ENCODE results near the gene LGMN. TPM values are rescaled to one million over a fixed set of nuclear protein-coding genes. Genes with fewer than 3 reads are reported as not detected.

LGMN gene
- polyA plus RNA-seq, 1 donor from 2014 or later = 48.0 TPM

DNA sequence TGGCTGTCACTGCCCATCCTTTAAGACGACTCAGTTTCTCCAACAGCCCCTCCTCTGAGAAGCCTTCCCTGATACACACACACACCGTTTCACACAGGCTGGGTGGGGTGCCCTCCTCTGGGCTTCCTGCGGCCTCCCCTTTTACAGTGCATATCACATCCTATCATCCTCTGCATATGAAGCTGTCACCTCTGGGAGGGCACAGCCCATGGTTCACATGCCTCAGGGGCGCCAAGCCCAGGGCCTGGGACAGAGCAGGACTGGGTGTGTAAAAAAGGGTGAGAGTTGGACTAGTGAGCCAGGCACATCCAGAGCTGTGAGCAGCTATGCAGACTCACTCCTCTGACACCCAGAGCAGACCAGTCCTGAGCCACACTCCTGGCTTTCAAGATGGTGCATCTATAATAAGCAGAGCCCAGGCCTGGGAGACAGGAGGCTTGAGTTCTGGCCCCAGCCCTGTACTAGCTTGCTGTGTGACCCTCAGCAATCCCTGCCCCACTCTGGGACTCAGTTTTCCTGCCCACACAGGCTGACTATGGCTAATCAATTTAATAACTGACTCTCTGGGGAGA lies 62.6 kb downstream of the LGMN start:
- Histone ChIP-seq H3K4me3 (ENCODE audit: low read length) (no peak overlapping the region), H4K20me1 (ENCODE audit: insufficient read depth) (no peaks in the 10 kb centered on the region), H3K4me2 (ENCODE audit: low read length) (no peak overlapping the region), H3K9me2 (ENCODE audit: insufficient read depth, low read length) (no peaks in the 10 kb centered on the region), H3K27ac (ENCODE audit: low read length) (no peak overlapping the region), H3K27me3 (ENCODE audit: insufficient read depth, low read depth, low read length) (peaks cover 25% of the 10 kb centered on the region), H3K79me2 (replicated peaks; ENCODE audit: insufficient read depth, low read length) (no peaks in the 10 kb centered on the region), H3F3A (ENCODE audit: insufficient read depth, low read length, poor library complexity, severe bottlenecking) (no peaks in the 10 kb centered on the region), H3K9ac (ENCODE audit: low read length) (no peak overlapping the region), H3K9me3 (ENCODE audit: low read length) (no peaks in the 10 kb centered on the region), H3K36me3 (ENCODE audit: insufficient read depth, low read length) (no peaks in the 10 kb centered on the region), H2AFZ (ENCODE audit: low read depth, low read length) (no peak overlapping the region)
- TF ChIP-seq MXI1 (conservative IDR thresholded peaks at IDR 0.05; ENCODE audit: poor library complexity, severe bottlenecking) (no peak), SMC3 (conservative IDR thresholded peaks at IDR 0.05; ENCODE audit: poor library complexity) (no peak), CTCF (IDR thresholded peaks at IDR 0.05; ENCODE audit: poor library complexity, severe bottlenecking) (no peak), EP300 (conservative IDR thresholded peaks at IDR 0.05; ENCODE audit: poor library complexity, severe bottlenecking) (no peak), POLR2AphosphoS5 (IDR thresholded peaks at IDR 0.05) (no peak), EZH2 (IDR thresholded peaks at IDR 0.05; ENCODE audit: borderline replicate concordance, insufficient read depth, low read length, poor library complexity, severe bottlenecking) (no peak), TAF1 (IDR thresholded peaks at IDR 0.05; ENCODE audit: low read depth) (no peak)
- TF ChIP-seq, protein P1, sequence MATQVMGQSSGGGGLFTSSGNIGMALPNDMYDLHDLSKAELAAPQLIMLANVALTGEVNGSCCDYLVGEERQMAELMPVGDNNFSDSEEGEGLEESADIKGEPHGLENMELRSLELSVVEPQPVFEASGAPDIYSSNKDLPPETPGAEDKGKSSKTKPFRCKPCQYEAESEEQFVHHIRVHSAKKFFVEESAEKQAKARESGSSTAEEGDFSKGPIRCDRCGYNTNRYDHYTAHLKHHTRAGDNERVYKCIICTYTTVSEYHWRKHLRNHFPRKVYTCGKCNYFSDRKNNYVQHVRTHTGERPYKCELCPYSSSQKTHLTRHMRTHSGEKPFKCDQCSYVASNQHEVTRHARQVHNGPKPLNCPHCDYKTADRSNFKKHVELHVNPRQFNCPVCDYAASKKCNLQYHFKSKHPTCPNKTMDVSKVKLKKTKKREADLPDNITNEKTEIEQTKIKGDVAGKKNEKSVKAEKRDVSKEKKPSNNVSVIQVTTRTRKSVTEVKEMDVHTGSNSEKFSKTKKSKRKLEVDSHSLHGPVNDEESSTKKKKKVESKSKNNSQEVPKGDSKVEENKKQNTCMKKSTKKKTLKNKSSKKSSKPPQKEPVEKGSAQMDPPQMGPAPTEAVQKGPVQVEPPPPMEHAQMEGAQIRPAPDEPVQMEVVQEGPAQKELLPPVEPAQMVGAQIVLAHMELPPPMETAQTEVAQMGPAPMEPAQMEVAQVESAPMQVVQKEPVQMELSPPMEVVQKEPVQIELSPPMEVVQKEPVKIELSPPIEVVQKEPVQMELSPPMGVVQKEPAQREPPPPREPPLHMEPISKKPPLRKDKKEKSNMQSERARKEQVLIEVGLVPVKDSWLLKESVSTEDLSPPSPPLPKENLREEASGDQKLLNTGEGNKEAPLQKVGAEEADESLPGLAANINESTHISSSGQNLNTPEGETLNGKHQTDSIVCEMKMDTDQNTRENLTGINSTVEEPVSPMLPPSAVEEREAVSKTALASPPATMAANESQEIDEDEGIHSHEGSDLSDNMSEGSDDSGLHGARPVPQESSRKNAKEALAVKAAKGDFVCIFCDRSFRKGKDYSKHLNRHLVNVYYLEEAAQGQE (IDR thresholded peaks at IDR 0.05; ENCODE audit: borderline replicate concordance) = no peak

DNA sequence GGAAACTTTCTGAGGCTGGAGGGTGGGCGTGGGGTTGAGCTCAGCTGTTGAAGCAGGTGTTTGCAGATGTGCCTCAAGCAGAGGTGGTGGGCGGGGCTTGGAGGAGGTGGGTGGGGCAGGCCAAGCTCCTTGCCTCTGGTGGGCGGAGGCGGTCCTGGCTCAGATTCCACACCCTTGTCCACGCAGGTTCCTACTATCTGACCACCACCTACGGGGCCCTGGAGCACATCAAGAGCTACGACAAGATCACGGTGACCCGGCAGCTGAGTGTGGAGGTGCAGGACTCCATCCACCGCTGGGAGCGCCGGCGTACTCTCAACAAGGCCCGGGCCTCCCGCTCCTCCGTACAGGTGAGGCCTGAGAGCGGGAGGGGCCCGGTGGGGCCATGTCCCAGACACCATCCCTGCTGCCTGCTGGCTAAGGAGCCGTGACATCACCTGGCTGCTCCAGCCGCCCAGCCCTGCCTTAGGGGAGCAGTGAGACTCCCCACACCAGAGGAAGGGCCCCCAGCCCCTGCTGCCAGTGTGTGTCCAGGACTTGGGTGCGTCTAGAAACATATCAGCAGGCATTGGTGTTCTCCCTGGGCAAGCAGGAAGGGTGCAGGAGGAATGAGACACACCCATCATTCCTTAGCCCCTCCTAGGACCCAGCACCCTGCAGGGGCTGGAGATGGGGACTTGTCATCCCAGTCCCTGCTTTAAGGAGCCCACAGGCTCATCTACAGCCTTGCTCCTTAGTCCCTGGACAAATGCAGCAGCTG lies 63.4 kb downstream of the LGMN start:
- Histone ChIP-seq H3K4me3 (ENCODE audit: low read length) (no peak overlapping the region), H3K27ac (ENCODE audit: low read length) (no peak overlapping the region), H3K4me2 (ENCODE audit: low read length) (no peak overlapping the region), H3K36me3 (ENCODE audit: insufficient read depth, low read length) (no peaks in the 10 kb centered on the region), H3K9me2 (ENCODE audit: insufficient read depth, low read length) (no peaks in the 10 kb centered on the region), H3K79me2 (replicated peaks; ENCODE audit: insufficient read depth, low read length) (no peaks in the 10 kb centered on the region), H3K9me3 (ENCODE audit: low read length) (no peaks in the 10 kb centered on the region), H4K20me1 (ENCODE audit: insufficient read depth) (no peaks in the 10 kb centered on the region), H2AFZ (ENCODE audit: low read depth, low read length) (no peak overlapping the region), H3K27me3 (ENCODE audit: insufficient read depth, low read depth, low read length) (peaks cover 25% of the 10 kb centered on the region), H3K9ac (ENCODE audit: low read length) (no peak overlapping the region), H3F3A (ENCODE audit: insufficient read depth, low read length, poor library complexity, severe bottlenecking) (no peaks in the 10 kb centered on the region)
- TF ChIP-seq EP300 (conservative IDR thresholded peaks at IDR 0.05; ENCODE audit: poor library complexity, severe bottlenecking) (no peak), SMC3 (conservative IDR thresholded peaks at IDR 0.05; ENCODE audit: poor library complexity) (no peak), EZH2 (IDR thresholded peaks at IDR 0.05; ENCODE audit: borderline replicate concordance, insufficient read depth, low read length, poor library complexity, severe bottlenecking) (no peak), MXI1 (conservative IDR thresholded peaks at IDR 0.05; ENCODE audit: poor library complexity, severe bottlenecking) (no peak), TAF1 (IDR thresholded peaks at IDR 0.05; ENCODE audit: low read depth) (no peak), POLR2AphosphoS5 (IDR thresholded peaks at IDR 0.05) (no peak), CTCF (IDR thresholded peaks at IDR 0.05; ENCODE audit: poor library complexity, severe bottlenecking) (no peak), RAD21 (conservative IDR thresholded peaks at IDR 0.05) (no peak)

All from neural cell (in vitro differentiated cells).